DOHH2 (cell line): ENCODE results near the gene EML6.
A peak's percentile ranks its signal among the peaks of the same experiment; 100 is the strongest.

Source experiments
- H3F3A ChIP-seq: fragments of 200-600 bp; sonication (generic), shearing (Covaris generic); 2 replicates; pipeline ENCODE4 v1.6.0; 2016; ENCODE audit warnings: antibody characterized with exemption, mild to moderate bottlenecking; ENCODE audit not compliant: control insufficient read depth, insufficient read depth
- H3K27ac ChIP-seq: fragments of 200-600 bp; sonication (generic); 2 replicates; pipeline ENCODE4 v1.5.1; 2014; ENCODE audit warnings: low read depth, mild to moderate bottlenecking, low read length, moderate library complexity
- H3K27me3 ChIP-seq: fragments of 200-600 bp; sonication (generic); 2 replicates; pipeline ENCODE4 v1.6.1; 2014; ENCODE audit warnings: mild to moderate bottlenecking, low read length, mixed read lengths; ENCODE audit not compliant: control insufficient read depth
- H3K36me3 ChIP-seq: fragments of 200-600 bp; sonication (generic); 2 replicates; pipeline ENCODE4 v1.6.1; 2014; ENCODE audit warnings: mild to moderate bottlenecking, low read length, moderate library complexity, mixed read lengths; ENCODE audit not compliant: control insufficient read depth
- H3K4me1 ChIP-seq: fragments of 200-600 bp; sonication (generic); 2 replicates; pipeline ENCODE4 v1.6.1; 2014; ENCODE audit warnings: mild to moderate bottlenecking, low read length, mixed read lengths; ENCODE audit not compliant: control insufficient read depth
- H3K4me2 ChIP-seq: fragments of 200-600 bp; sonication (generic); 2 replicates; pipeline ENCODE4 v1.6.0; 2014; ENCODE audit warnings: mild to moderate bottlenecking, low read length, moderate library complexity
- H3K4me3 ChIP-seq: fragments of 200-600 bp; sonication (generic); 2 replicates; pipeline ENCODE4 v1.5.1; 2014; ENCODE audit warnings: mild to moderate bottlenecking, low read length, mixed read lengths
- H3K79me2 ChIP-seq: fragments of 200-600 bp; sonication (generic); 2 replicates; pipeline ENCODE4 v1.6.1; 2014; ENCODE audit warnings: mild to moderate bottlenecking, low read length, mixed read lengths; ENCODE audit not compliant: control insufficient read depth
- H3K9me2 ChIP-seq: fragments of 200-600 bp; sonication (generic); replicated peaks from 2 replicates; pipeline ENCODE4 v1.6.1; 2014; ENCODE audit warnings: mild to moderate bottlenecking, low read length, mixed read lengths; ENCODE audit not compliant: control insufficient read depth
- H3K9me3 ChIP-seq: fragments of 200-600 bp; sonication (generic); 2 replicates; pipeline ENCODE4 v1.6.1; 2014; ENCODE audit warnings: antibody characterized with exemption, low read length, mixed read lengths; ENCODE audit not compliant: control insufficient read depth, insufficient read depth
- H4K20me1 ChIP-seq: fragments of 200-600 bp; sonication (generic); 2 replicates; pipeline ENCODE4 v1.6.0; 2014; ENCODE audit warnings: low read depth, mild to moderate bottlenecking, antibody characterized with exemption, low read length, moderate library complexity; ENCODE audit not compliant: control insufficient read depth, insufficient read depth
- CTCF ChIP-seq: fragments of 200-600 bp; sonication (generic); IDR thresholded peaks from one replicate; pipeline ENCODE4 v1.5.1; 2014; ENCODE audit warnings: antibody characterized with exemption, mild to moderate bottlenecking, low read depth, low read length; ENCODE audit not compliant: poor library complexity, severe bottlenecking
- EZH2phosphoT487 ChIP-seq: fragments of 200-600 bp; sonication (generic); IDR thresholded peaks from 2 replicates; pipeline ENCODE4 v1.6.1; 2017; ENCODE audit warnings: borderline replicate concordance, mild to moderate bottlenecking, antibody characterized with exemption, low read length, moderate library complexity, mixed read lengths

EML6 gene

GRCh38 chr2:55017428-55017827, 294.0 kb downstream of the EML6 start:
- TF ChIP-seq CTCF: no peak
- no peaks in the 10 kb centered on the region for H3K9me2 ChIP-seq
- peaks cover 20% of the 10 kb centered on the region for H3K36me3 ChIP-seq
- no peak overlapping the region for H3K4me2 ChIP-seq
- H3K4me1 ChIP-seq: peaks cover 36% of the 10 kb centered on the region
- no peak overlapping the region for H3K4me3 ChIP-seq
- no peaks in the 10 kb centered on the region for H3K9me3 ChIP-seq
- no peak overlapping the region for H3K27ac ChIP-seq
- H3K27me3 ChIP-seq: no peaks in the 10 kb centered on the region
- peaks cover 18% of the 10 kb centered on the region for H4K20me1 ChIP-seq
- peaks cover 79% of the 10 kb centered on the region for H3K79me2 ChIP-seq
- peaks cover 15% of the 10 kb centered on the region; the same call in 1 of the 2 replicates for H3F3A ChIP-seq

GRCh38 chr2:55017880-55018279, 294.4 kb downstream of the EML6 start:
- H3K27me3 ChIP-seq: no peaks in the 10 kb centered on the region
- TF ChIP-seq EZH2phosphoT487: no peak
- TF ChIP-seq CTCF: no peak
- H4K20me1 ChIP-seq: peaks cover 14% of the 10 kb centered on the region

GRCh38 chr2:55018619-55019018, 295.2 kb downstream of the EML6 start:
- H3K79me2 ChIP-seq: peaks cover 79% of the 10 kb centered on the region
- peak overlapping the region; percentile 56; the same call in 1 of the 2 replicates for H3K4me2 ChIP-seq
- H3K9me3 ChIP-seq: no peaks in the 10 kb centered on the region
- peaks cover 25% of the 10 kb centered on the region for H3K4me1 ChIP-seq
- H3K27ac ChIP-seq: no peak overlapping the region
- H3K36me3 ChIP-seq: peaks cover 20% of the 10 kb centered on the region
- H4K20me1 ChIP-seq: peaks cover 14% of the 10 kb centered on the region
- no peak overlapping the region for H3K4me3 ChIP-seq
- peaks cover 15% of the 10 kb centered on the region; the same call in 1 of the 2 replicates for H3F3A ChIP-seq
- H3K9me2 ChIP-seq: no peaks in the 10 kb centered on the region
- TF ChIP-seq EZH2phosphoT487 (no peak), CTCF (no peak)
- H3K27me3 ChIP-seq: no peaks in the 10 kb centered on the region

More at GRCh38 chr2:55017880-55018279, 294.4 kb downstream of the EML6 start:
- Histone ChIP-seq H3K36me3 (peaks cover 20% of the 10 kb centered on the region), H3K27ac (no peak overlapping the region), H3K9me3 (no peaks in the 10 kb centered on the region), H3F3A (peaks cover 15% of the 10 kb centered on the region; the same call in 1 of the 2 replicates), H3K79me2 (peaks cover 79% of the 10 kb centered on the region), H3K4me3 (no peak overlapping the region), H3K4me2 (no peak overlapping the region), H3K4me1 (peaks cover 31% of the 10 kb centered on the region), H3K9me2 (no peaks in the 10 kb centered on the region)
